ENCODE measurements around the gene EFL1. TPM values are rescaled to one million over a fixed set of nuclear protein-coding genes. Genes with fewer than 3 reads are reported as not detected.

EFL1 gene
- total and polyA plus RNA-seq, 2 donors (not counting 1 experiment from before 2014, with no cell fraction given) = 19.1 to 29.9 TPM

DNA sequence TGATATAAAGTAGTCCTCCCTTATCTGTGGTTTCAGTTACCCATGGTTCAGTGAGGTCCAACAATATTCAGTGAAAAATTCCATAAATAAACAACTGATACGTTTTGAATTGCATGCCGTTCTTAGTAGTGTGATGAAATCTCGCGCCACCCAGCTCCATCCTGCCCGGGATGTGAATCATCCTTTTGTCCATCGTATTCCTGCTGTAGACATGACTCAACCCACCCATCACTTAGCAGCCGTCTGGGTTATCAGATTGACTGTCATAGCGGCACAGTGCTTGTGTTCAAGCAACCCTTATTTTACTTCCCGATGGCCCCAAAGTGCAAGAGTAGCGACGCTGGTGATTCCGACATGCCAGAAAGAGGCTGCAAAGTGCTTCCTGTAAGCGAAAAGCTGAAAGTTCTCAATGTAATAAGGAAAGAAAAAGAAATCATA, 168.7 kb downstream of the EFL1 start:
- Histone ChIP-seq H3K36me3 (ENCODE audit: control insufficient read depth, insufficient read depth, low read length) (no peaks in the 10 kb centered on the region), H3K9me3 (ENCODE audit: control insufficient read depth, insufficient read depth, low read depth, low read length) (no peaks in the 10 kb centered on the region), H3K4me3 (replicated peaks in 1 of 4; ENCODE audit: control extremely low read depth in 1 of 4, insufficient read depth in 1 of 4, low read depth in 3 of 4, low read length in 4 of 4) (peak overlapping the region in 1 of 4 experiments; percentile 37), H3K9ac (ENCODE audit: insufficient read depth, low read length) (no peak overlapping the region), H3K27me3 (ENCODE audit: control insufficient read depth, insufficient read depth, low read length) (no peaks in the 10 kb centered on the region), H4K20me1 (ENCODE audit: control insufficient read depth, extremely low read depth, insufficient read depth, low read length) (no peaks in the 10 kb centered on the region), H2AFZ (ENCODE audit: low read length) (no peak overlapping the region), H3K4me2 (ENCODE audit: extremely low read depth, insufficient read depth, low read length) (peak overlapping the region; percentile 23), H3K4me1 (ENCODE audit: control insufficient read depth, extremely low read depth, insufficient read depth, low read length) (no peaks in the 10 kb centered on the region), H3K27ac (ENCODE audit: insufficient read depth, low read length) (no peak overlapping the region), H3K79me2 (ENCODE audit: control insufficient read depth, insufficient read depth, low read length) (no peaks in the 10 kb centered on the region)
- TF ChIP-seq, protein P1, sequence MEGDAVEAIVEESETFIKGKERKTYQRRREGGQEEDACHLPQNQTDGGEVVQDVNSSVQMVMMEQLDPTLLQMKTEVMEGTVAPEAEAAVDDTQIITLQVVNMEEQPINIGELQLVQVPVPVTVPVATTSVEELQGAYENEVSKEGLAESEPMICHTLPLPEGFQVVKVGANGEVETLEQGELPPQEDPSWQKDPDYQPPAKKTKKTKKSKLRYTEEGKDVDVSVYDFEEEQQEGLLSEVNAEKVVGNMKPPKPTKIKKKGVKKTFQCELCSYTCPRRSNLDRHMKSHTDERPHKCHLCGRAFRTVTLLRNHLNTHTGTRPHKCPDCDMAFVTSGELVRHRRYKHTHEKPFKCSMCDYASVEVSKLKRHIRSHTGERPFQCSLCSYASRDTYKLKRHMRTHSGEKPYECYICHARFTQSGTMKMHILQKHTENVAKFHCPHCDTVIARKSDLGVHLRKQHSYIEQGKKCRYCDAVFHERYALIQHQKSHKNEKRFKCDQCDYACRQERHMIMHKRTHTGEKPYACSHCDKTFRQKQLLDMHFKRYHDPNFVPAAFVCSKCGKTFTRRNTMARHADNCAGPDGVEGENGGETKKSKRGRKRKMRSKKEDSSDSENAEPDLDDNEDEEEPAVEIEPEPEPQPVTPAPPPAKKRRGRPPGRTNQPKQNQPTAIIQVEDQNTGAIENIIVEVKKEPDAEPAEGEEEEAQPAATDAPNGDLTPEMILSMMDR (conservative IDR thresholded peaks at IDR 0.05 in 1 of 2, IDR thresholded peaks at IDR 0.05 in 1 of 2; ENCODE audit: low read depth in 1 of 2, low read length in 2 of 2) = no peak
- TF ChIP-seq EZH2 (IDR thresholded peaks at IDR 0.05; ENCODE audit: low read length, missing control alignments) = no peak
- DNase-seq (ENCODE audit: low read depth in 2 of 2) = peak; percentile 93 to 94

DNA sequence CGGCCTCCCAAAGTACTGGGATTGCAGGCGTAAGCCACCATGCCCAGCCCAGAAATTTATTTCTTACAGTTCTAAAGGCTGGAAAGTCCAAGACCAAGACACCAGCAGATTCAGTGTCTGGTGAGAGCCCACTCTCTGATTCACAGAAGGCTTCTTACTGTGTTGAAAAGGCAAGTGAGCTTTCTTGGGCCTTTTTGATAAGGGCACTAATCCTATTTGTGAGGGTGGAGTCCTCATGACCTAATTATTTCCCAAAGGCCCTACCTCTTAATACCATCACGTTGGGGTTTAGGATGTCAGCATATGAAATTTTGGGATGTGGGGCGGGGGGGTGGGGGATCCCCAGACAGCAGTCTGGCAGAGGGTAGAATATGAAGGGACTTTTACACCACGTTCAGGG, 169.2 kb downstream of the EFL1 start:
- H3K4me1 ChIP-seq (ENCODE audit: control insufficient read depth, extremely low read depth, insufficient read depth, low read length) = no peaks in the 10 kb centered on the region
- no peaks in the 10 kb centered on the region for H3K9me3 ChIP-seq (ENCODE audit: control insufficient read depth, insufficient read depth, low read depth, low read length)
- no peaks in the 10 kb centered on the region for H3K79me2 ChIP-seq (ENCODE audit: control insufficient read depth, insufficient read depth, low read length)
- TF ChIP-seq, protein P1 (conservative IDR thresholded peaks at IDR 0.05 in 1 of 2, IDR thresholded peaks at IDR 0.05 in 1 of 2; ENCODE audit: low read depth in 1 of 2, low read length in 2 of 2) = no peak
- TF ChIP-seq EZH2 (IDR thresholded peaks at IDR 0.05; ENCODE audit: low read length, missing control alignments) = no peak
- no peaks in the 10 kb centered on the region for H3K36me3 ChIP-seq (ENCODE audit: control insufficient read depth, insufficient read depth, low read length)
- H3K4me3 ChIP-seq (replicated peaks in 1 of 4; ENCODE audit: control extremely low read depth in 1 of 4, insufficient read depth in 1 of 4, low read depth in 3 of 4, low read length in 4 of 4) = no peak overlapping the region
- H4K20me1 ChIP-seq (ENCODE audit: control insufficient read depth, extremely low read depth, insufficient read depth, low read length) = no peaks in the 10 kb centered on the region
- DNase-seq (ENCODE audit: low read depth in 2 of 2) = no peak
- no peaks in the 10 kb centered on the region for H3K27me3 ChIP-seq (ENCODE audit: control insufficient read depth, insufficient read depth, low read length)
- no peak overlapping the region for H3K4me2 ChIP-seq (ENCODE audit: extremely low read depth, insufficient read depth, low read length)
- no peak overlapping the region for H2AFZ ChIP-seq (ENCODE audit: low read length)
- H3K9ac ChIP-seq (ENCODE audit: insufficient read depth, low read length) = no peak overlapping the region
- H3K27ac ChIP-seq (ENCODE audit: insufficient read depth, low read length) = no peak overlapping the region

DNA sequence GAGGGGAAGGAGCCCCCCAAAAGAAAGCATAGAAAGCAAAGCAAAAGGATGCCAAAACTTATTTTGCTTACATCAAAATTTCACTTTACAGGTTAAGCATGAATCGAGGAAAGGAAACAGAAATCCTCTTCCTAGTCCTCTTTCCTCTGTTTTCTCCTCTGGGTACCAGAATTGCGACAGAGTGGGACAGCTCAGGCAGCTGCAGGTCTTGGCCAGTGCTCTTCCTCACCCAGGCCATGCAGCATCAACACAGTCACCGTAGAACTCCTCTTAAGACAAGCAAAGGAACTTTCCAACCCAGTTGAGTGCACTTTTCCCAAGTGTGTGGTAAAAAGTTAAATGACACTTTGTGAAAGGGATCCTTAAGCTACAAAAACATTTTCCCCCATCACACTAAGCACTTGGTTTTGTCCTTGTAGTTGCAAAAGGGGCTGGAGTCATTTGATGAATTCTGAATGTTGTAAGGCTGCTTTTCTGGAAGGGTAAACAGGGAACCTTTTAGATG, 170.8 kb downstream of the EFL1 start:
- TF ChIP-seq, protein P1 (conservative IDR thresholded peaks at IDR 0.05 in 1 of 2, IDR thresholded peaks at IDR 0.05 in 1 of 2; ENCODE audit: low read depth in 1 of 2, low read length in 2 of 2) = no peak
- no peak for TF ChIP-seq EZH2 (IDR thresholded peaks at IDR 0.05; ENCODE audit: low read length, missing control alignments)
- Histone ChIP-seq H3K27ac (ENCODE audit: insufficient read depth, low read length) (no peak overlapping the region), H4K20me1 (ENCODE audit: control insufficient read depth, extremely low read depth, insufficient read depth, low read length) (no peaks in the 10 kb centered on the region), H3K4me2 (ENCODE audit: extremely low read depth, insufficient read depth, low read length) (no peak overlapping the region), H3K9me3 (ENCODE audit: control insufficient read depth, insufficient read depth, low read depth, low read length) (no peaks in the 10 kb centered on the region), H3K9ac (ENCODE audit: insufficient read depth, low read length) (no peak overlapping the region), H3K27me3 (ENCODE audit: control insufficient read depth, insufficient read depth, low read length) (no peaks in the 10 kb centered on the region), H3K4me1 (ENCODE audit: control insufficient read depth, extremely low read depth, insufficient read depth, low read length) (no peaks in the 10 kb centered on the region), H3K36me3 (ENCODE audit: control insufficient read depth, insufficient read depth, low read length) (no peaks in the 10 kb centered on the region), H2AFZ (ENCODE audit: low read length) (no peak overlapping the region), H3K79me2 (ENCODE audit: control insufficient read depth, insufficient read depth, low read length) (no peaks in the 10 kb centered on the region), H3K4me3 (replicated peaks in 1 of 4; ENCODE audit: control extremely low read depth in 1 of 4, insufficient read depth in 1 of 4, low read depth in 3 of 4, low read length in 4 of 4) (no peak overlapping the region)
- no peak for DNase-seq (ENCODE audit: low read depth in 2 of 2)

Measured in fibroblast of lung (primary cell).